H1 (cell line): ENCODE measurements around the gene RNF151. TPM values are rescaled to one million over a fixed set of nuclear protein-coding genes. Genes with fewer than 3 reads are reported as not detected.

Source experiments
- BACH1 ChIP-seq: IDR thresholded peaks from 2 replicates; pipeline ENCODE4 v1.6.1; 2012; ENCODE audit warnings: low read length, improper control_type of control experiment
- BCL11A ChIP-seq, 2 experiments: IDR thresholded peaks; one replicate each; pipeline ENCODE4 v1.6.1; 2011; ENCODE audit warnings: low read depth in 2 of 2, low read length in 2 of 2, mild to moderate bottlenecking in 2 of 2
- BRCA1 ChIP-seq: IDR thresholded peaks from 2 replicates; pipeline ENCODE4 v1.6.1; 2012; ENCODE audit warnings: low read depth, low read length, improper control_type of control experiment
- KDM5A ChIP-seq: fragments of 200-600 bp; IDR thresholded peaks from 2 replicates; pipeline ENCODE4 v1.7.1; 2012; ENCODE audit warnings: mild to moderate bottlenecking, low read length, inconsistent platforms, mixed read lengths
- POU5F1 ChIP-seq: IDR thresholded peaks from 2 replicates; pipeline ENCODE4 v1.6.1; 2011; ENCODE audit warnings: low read depth, mild to moderate bottlenecking, low read length, moderate library complexity
- SIX5 ChIP-seq: IDR thresholded peaks from 2 replicates; pipeline ENCODE4 v1.6.1; 2011; ENCODE audit warnings: mild to moderate bottlenecking, low read depth, low read length
- TCF12 ChIP-seq: IDR thresholded peaks from 2 replicates; pipeline ENCODE4 v1.6.1; 2011; ENCODE audit warnings: low read depth, mild to moderate bottlenecking, low read length
- TEAD4 ChIP-seq: IDR thresholded peaks from 2 replicates; pipeline ENCODE4 v1.6.1; 2012; ENCODE audit warnings: low read depth, low read length, inconsistent platforms, mixed read lengths
- YY1 ChIP-seq: IDR thresholded peaks from 2 replicates; pipeline ENCODE4 v1.6.1; 2011; ENCODE audit warnings: low read depth, mild to moderate bottlenecking, low read length
- polyA plus RNA-seq, 7 experiments: library from polyadenylated mRNA; depleted of rRNA in 3 of 7; stranded (reverse) in 5 of 7; unstranded in 2 of 7; fragments of >200 nt in 5 of 7; fragments of 200-250 nt in 2 of 7; gene quantifications; 1 replicate in 5 of 7; 2 replicates in 1 of 7; 4 replicates in 1 of 7; pipeline versions ENCODE4 v1.2.1 to v1.2.3, GENCODE V29; 2011 to 2013; ENCODE audit warnings: missing spikeins in 2 of 7, mixed read lengths in 2 of 7
- total RNA-seq: library from RNA; stranded (reverse); fragmentation: NEBNext Ultra II Directional; extraction: Animal tissue kit (Norgen Biotek cat#: 25700); gene quantifications from 2 replicates; pipeline ENCODE4 v1.2.1, GENCODE V29; 2021
- TF ChIP-seq, protein P1 (sequence below): fragments of 300-600 bp; sonication (generic); IDR thresholded peaks from 2 replicates; pipeline ENCODE4 v1.7.1; 2012; ENCODE audit warnings: low read length, moderate library complexity, mild to moderate bottlenecking, inconsistent platforms; ENCODE audit not compliant: insufficient replicate concordance
- TF ChIP-seq, protein P2 (sequence below): IDR thresholded peaks from 2 replicates; pipeline ENCODE4 v1.6.1; 2012; ENCODE audit warnings: low read length, inconsistent platforms

Gene RNF151
- total and polyA plus RNA-seq, 2 of the 8 experiments (the other 6 are each of a cell fraction or from before 2014, with no cell fraction given): not detected

DNA sequence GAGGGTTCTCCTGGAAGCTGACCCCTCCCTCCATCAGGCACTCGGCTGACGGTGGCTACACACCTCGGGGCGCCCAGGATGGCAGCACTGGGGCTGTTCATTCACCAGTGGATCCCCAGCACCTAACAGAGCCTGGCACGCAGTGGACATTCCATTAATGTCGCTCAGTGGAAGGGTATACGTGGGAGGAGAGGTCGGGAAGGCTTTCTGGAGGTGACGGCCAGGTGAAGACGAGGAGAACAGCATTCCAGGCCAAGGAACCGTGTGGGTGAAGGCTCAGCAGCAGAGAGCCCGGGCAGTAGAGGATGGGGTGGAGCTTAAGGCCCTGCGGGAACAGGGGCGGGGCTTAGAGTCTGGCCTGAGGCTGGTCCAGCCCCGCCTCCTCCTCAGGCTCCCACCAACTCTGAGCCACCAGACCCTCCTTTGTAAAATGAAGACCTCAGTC, 45.9 kb upstream of the RNF151 start (continued):
- TF ChIP-seq TEAD4 (no peak), SIX5 (no peak), BCL11A (IDR thresholded peaks at IDR 0.05; ENCODE audit: low read depth in 2 of 2, low read length in 2 of 2) (no peak), BACH1 (no peak), POU5F1 (no peak), BRCA1 (no peak), KDM5A (no peak), YY1 (no peak), TCF12 (no peak)
- TF ChIP-seq, protein P1, sequence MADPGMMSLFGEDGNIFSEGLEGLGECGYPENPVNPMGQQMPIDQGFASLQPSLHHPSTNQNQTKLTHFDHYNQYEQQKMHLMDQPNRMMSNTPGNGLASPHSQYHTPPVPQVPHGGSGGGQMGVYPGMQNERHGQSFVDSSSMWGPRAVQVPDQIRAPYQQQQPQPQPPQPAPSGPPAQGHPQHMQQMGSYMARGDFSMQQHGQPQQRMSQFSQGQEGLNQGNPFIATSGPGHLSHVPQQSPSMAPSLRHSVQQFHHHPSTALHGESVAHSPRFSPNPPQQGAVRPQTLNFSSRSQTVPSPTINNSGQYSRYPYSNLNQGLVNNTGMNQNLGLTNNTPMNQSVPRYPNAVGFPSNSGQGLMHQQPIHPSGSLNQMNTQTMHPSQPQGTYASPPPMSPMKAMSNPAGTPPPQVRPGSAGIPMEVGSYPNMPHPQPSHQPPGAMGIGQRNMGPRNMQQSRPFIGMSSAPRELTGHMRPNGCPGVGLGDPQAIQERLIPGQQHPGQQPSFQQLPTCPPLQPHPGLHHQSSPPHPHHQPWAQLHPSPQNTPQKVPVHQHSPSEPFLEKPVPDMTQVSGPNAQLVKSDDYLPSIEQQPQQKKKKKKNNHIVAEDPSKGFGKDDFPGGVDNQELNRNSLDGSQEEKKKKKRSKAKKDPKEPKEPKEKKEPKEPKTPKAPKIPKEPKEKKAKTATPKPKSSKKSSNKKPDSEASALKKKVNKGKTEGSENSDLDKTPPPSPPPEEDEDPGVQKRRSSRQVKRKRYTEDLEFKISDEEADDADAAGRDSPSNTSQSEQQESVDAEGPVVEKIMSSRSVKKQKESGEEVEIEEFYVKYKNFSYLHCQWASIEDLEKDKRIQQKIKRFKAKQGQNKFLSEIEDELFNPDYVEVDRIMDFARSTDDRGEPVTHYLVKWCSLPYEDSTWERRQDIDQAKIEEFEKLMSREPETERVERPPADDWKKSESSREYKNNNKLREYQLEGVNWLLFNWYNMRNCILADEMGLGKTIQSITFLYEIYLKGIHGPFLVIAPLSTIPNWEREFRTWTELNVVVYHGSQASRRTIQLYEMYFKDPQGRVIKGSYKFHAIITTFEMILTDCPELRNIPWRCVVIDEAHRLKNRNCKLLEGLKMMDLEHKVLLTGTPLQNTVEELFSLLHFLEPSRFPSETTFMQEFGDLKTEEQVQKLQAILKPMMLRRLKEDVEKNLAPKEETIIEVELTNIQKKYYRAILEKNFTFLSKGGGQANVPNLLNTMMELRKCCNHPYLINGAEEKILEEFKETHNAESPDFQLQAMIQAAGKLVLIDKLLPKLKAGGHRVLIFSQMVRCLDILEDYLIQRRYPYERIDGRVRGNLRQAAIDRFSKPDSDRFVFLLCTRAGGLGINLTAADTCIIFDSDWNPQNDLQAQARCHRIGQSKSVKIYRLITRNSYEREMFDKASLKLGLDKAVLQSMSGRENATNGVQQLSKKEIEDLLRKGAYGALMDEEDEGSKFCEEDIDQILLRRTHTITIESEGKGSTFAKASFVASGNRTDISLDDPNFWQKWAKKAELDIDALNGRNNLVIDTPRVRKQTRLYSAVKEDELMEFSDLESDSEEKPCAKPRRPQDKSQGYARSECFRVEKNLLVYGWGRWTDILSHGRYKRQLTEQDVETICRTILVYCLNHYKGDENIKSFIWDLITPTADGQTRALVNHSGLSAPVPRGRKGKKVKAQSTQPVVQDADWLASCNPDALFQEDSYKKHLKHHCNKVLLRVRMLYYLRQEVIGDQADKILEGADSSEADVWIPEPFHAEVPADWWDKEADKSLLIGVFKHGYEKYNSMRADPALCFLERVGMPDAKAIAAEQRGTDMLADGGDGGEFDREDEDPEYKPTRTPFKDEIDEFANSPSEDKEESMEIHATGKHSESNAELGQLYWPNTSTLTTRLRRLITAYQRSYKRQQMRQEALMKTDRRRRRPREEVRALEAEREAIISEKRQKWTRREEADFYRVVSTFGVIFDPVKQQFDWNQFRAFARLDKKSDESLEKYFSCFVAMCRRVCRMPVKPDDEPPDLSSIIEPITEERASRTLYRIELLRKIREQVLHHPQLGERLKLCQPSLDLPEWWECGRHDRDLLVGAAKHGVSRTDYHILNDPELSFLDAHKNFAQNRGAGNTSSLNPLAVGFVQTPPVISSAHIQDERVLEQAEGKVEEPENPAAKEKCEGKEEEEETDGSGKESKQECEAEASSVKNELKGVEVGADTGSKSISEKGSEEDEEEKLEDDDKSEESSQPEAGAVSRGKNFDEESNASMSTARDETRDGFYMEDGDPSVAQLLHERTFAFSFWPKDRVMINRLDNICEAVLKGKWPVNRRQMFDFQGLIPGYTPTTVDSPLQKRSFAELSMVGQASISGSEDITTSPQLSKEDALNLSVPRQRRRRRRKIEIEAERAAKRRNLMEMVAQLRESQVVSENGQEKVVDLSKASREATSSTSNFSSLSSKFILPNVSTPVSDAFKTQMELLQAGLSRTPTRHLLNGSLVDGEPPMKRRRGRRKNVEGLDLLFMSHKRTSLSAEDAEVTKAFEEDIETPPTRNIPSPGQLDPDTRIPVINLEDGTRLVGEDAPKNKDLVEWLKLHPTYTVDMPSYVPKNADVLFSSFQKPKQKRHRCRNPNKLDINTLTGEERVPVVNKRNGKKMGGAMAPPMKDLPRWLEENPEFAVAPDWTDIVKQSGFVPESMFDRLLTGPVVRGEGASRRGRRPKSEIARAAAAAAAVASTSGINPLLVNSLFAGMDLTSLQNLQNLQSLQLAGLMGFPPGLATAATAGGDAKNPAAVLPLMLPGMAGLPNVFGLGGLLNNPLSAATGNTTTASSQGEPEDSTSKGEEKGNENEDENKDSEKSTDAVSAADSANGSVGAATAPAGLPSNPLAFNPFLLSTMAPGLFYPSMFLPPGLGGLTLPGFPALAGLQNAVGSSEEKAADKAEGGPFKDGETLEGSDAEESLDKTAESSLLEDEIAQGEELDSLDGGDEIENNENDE: no peak
- TF ChIP-seq, protein P2, sequence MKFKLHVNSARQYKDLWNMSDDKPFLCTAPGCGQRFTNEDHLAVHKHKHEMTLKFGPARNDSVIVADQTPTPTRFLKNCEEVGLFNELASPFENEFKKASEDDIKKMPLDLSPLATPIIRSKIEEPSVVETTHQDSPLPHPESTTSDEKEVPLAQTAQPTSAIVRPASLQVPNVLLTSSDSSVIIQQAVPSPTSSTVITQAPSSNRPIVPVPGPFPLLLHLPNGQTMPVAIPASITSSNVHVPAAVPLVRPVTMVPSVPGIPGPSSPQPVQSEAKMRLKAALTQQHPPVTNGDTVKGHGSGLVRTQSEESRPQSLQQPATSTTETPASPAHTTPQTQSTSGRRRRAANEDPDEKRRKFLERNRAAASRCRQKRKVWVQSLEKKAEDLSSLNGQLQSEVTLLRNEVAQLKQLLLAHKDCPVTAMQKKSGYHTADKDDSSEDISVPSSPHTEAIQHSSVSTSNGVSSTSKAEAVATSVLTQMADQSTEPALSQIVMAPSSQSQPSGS: no peak
